Activated CD4-positive, alpha-beta T cell treated with anti-CD3 and anti-CD28 coated beads for 48 hours (primary cell): ENCODE results near the gene KRTAP3-2.

Experiments
- DNase-seq: peaks from one replicate; pipeline ENCODE4 v3.0.0-alpha.2; 2020

Gene KRTAP3-2

DNA sequence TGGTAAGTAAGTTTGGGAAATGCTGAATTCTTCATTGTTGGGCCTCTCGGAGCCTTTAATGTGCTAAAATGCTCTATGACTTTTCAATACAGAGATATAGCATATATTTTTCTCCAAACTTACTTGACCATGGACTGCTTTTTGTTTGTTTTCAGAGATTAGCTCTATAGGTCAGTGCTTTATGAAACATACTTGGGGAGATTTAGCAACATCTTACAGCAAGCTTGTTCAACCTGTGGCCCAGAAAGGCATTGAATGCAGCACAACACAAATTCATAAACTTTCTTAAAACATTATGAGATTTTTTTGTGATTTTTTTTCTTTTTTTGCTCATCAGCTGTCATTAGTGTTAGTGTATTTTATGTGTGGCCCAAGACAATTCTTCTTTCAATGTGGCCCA lies 10.2 kb upstream of the KRTAP3-2 start:
- no peak for DNase-seq

DNA sequence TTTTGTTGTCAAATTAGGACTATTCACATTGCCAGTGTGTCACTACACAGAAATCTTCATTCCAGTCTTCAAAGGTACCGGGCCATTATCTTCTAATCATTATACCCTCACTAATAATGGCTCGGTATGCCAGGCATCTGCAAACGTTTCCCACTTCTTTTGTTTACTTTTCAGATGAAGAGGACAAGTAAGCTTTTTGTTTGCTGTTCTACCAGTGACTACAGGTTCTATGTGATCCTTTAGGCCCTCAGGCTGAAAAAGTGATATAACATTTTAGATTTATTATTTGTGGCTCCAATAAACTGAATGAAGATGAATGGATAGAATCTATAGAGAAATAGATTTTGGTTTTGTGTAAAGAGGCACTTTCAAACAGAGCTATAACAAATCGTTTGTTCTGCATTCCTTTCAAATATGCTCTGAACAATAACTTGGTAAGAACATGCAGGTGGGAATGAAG lies 9.6 kb upstream of the KRTAP3-2 start:
- no peak for DNase-seq

DNA sequence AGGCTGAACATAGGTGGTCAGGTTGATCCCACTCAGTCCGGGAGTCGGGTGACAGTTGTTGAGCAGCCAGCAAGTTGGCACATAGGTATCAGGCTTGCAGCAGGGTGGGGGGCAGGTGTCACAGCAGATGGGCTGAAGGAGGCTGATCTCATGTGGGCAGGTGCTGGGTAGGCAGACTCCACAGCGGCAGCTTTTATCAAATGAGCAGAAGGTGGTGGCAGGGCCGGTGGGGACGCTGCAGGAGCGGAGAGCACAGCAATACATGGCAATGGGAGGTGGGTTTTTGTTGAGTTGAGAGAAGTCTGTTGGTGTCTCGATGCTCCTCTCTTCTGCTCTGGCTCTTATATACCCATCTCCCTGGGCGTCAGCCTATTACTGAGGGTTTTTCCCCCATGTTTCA lies 9.1 kb upstream of the KRTAP3-2 start, which contains the start of gene KRTAP3-1:
KRTAP3-1 (minus strand) TSS at position 318 of the 400 bp plus-strand sequence; CDS start at position 264, 54 bp downstream.
- DNase-seq, result no peak

DNA sequence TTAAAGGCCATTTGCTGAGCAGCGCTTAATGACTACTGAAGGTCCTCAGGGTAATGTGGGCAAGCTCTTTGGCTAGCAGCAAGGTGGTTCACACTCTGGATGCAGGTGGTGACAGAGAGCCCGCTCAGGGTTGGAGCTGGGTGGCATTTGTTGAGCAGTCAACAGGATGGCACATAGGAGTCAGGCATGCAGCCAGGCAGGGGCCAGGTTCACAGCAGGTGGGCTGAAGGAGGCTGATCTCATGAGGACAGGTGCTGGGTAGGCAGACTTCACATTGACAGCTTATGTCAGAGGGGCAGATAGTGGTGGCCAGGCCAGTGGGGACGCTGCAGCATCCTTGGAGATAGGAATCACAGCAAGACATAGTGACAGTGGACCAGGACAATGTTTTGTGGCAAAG lies 4.7 kb upstream of the KRTAP3-2 start:
- no peak for DNase-seq

DNA sequence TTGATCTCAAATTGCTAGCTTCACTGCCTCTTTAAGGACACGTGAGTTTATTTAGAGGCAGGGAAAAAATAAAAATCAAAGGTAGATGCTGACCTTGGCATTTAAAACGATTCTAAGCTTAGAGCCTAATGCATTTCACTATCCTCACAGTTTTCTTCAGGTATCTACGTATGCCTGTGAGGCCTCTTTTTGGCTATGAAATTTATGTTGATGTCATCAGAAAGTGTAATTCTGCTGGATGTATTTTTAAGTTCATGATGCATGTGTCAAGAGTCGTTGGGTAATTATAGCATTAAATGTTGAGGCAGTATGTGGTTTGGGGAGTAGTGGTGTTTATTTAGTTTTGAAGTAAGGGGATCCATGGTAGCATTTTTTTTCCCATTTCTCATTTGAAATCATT lies 4.2 kb upstream of the KRTAP3-2 start:
- DNase-seq, result no peak

DNA sequence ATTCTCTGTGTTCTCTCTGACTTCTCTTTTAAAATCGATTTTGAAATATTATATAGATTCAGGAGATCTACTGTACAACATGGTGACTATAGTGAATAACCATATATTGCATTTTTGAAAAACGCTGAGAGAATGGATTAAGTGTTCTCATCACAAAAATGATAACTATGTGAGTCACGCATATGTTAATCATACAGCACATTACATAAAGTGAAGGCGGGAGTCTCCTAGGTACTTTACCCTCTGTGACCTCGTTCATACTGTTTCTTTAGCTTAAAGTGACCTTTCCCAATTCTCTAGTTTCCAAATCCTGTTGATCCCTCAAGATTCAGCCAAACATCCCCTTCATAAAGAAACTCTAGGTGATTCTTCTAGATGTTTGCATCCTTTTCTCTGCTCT lies 3.1 kb upstream of the KRTAP3-2 start:
- no peak for DNase-seq

DNA sequence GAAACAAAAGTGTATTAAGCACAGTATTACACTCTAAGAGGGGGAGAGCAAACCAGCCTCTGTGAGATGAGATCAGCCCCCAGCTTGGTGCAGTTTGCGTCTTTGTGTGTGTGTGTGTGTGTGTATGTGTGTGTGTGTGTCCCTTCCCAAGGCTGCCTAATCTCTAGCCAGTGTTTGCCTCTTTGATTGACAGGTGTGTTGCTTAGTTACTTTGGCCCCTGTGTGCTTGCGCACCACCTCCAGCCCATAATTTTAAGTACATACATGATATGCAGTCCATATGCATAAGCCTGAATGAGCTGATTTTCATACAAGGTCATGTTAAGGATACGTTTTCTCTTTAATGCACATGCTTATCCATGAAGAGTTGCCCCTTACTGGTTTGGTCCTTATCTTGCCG lies 2.1 kb upstream of the KRTAP3-2 start:
- DNase-seq, result no peak

DNA sequence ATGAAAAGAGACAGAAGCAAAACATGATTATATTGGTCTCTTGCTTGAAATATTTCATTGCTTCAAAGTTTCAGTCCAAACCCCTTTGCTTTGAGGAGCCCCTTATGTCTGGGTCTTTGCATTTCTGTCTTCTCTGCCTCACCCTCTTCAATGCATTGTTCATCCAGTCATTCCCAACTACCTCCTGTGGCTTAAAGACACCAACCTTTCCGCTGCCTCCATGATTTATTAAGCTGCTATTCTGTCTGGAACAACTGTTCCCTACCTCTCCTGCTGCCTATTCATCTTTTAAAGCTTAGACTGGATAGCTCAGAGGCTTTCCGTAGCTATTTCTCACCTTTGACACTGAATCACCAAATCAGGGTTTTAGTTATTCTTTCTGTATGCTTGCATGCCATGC lies 2.3 kb downstream of the KRTAP3-2 start:
- DNase-seq, result no peak

DNA sequence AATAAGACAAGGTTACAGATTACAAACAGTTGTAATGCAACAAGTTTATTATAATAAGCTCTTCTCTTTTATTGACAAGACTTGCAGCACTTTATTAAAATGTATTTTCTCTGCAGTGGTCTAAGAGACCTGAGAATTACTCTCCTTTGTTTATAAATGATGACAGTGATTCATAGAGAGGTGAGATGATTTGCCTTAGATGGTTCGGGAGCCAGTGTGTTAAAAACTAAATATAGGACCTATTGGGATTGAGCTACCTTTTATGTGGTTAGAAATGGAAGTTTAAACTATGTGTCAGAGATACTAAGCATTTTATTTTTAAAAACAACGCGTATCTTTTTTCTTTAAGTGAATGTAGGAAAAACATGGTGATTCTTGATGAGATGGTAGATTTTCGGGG lies 2.9 kb downstream of the KRTAP3-2 start:
- DNase-seq, result no peak

DNA sequence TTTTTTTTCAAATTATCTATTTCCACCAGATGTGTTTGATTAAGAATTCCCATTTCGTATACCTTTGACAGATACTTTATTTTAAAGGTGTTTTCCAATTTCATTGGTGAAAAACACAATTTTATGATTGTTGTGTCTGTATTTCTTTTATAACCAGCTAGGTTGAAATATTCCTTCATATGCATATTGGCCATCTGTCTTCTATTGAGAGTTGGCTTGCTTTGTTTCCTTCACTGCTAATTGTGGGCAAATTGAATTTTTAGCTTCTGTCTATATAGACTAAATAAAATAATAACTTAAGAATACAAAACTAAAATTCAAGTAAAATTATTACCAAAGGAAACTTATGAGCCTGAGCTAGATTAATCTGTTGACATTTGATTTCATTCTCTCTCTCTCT lies 4.6 kb downstream of the KRTAP3-2 start:
- DNase-seq, result no peak

DNA sequence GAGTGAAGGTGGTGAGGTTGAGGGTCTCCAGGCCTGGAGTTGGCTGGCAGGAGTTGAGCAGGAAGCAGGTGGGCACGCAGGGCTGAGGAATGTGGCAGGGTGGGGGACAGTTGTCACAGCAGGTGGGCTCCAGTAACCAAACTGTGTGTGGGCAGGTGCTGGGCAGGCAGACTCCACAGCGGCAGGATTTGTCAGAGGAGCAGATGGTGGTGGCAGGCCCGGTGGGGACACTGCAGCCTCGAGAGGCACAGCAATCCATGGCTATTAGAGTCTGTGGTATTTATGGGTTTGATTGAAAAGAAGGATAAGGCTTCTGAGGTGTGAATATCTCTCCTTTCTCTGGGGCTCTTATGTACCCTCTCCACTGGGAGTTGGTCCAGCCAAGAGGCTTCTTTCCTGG lies 5.9 kb downstream of the KRTAP3-2 start, which contains the start of gene KRTAP3-3:
KRTAP3-3 (minus strand) TSS at position 326 of the 400 bp plus-strand sequence; CDS start at position 259, 67 bp downstream.
- no peak for DNase-seq

DNA sequence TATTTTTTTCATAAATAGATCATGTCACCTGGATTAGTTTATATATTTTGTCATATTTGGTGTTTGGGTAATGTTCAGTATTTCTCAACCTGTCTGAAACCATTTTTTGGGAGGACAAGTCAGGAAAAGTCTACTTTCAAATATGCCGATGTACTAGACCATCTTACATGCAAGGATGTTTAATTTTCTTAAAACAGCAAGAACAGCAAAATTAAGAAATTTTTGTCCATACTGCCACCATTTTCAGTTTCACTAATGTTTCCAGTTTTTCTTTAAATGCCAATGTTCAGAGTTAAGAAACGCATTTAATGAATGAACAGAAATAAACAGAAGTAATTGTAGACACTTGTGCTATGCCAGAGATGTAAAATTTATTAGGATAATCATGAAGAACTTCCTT lies 6.6 kb downstream of the KRTAP3-2 start:
- DNase-seq, result no peak

DNA sequence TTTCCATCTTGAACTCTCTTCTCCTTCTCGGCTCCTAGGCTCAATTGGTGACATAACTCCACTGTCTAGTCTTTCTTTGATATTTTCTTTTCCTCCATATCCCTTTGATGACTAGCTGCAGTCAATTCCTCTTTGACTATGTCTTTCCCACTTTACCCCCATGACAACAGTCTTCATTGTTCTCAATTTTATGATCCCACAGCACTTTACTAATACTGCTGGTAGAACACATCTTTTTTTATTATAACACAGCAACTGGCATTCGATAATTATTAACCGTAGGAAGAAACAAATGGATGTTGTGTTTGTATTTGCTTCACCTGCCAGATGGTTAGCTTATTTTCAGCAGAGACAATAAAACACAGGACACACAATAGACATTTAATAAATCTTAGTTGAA lies 7.0 kb downstream of the KRTAP3-2 start:
- no peak for DNase-seq

DNA sequence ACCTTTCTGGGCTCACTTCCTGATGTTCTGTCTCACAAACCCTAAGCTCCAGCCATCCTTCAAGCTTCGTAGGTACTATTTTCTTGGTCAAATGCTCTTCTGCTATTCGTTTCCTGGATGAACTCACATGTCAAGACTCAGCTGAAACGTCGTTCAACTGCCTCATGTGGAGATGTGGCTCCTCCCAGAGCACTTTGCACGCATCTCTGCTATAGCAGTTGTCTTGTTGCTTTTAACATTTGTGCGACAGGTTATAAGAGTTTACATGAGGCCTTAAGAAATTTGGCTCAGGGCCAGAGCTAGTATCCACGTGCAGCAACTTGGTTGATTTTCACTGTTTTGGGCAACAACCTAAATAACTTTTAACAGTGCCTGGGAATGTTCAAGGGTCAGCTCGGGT lies 12.8 kb downstream of the KRTAP3-2 start:
- no peak for DNase-seq

DNA sequence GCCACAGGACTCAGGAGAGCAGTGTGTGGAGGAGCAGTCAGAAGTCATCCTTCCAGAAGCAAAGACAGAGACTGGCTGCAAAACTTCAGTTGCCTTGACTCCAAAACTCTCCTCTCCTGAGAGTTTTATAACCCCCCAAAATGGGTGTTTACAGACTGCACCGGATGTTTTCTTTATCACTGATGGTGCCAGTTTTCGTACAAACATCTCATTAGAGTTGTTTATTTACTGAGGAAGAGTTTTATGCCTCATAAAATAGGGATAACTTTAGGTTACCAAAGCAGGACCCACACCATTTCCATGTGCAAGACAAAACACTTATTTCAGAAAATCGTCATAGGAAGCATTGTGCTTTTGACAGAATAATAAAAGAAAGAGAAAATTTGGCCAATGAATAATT lies 15.5 kb downstream of the KRTAP3-2 start, which contains the start of gene KRT40:
KRT40 (minus strand) TSS at position 101 of the 400 bp plus-strand sequence; CDS start at position 48, 53 bp downstream.
- no peak for DNase-seq

DNA sequence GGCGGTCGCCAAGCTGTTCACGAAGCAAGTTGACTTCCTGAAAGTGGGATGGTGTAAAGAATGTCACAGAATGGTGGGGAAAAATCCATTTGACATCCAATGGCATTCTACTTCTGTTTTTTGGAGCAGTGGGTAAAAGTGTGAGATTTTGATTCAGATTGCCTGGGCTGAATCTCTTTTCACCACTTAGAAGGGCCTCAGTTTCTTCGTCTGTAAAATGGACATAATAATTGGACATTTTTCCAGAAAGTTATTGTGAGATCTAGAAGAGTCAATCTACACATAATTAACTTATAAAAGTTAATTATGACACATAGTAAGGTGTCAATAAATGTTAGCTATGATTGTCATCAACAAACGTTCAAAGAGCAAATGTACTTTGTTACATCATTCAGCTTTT lies 18.6 kb downstream of the KRTAP3-2 start:
- DNase-seq, result no peak

DNA sequence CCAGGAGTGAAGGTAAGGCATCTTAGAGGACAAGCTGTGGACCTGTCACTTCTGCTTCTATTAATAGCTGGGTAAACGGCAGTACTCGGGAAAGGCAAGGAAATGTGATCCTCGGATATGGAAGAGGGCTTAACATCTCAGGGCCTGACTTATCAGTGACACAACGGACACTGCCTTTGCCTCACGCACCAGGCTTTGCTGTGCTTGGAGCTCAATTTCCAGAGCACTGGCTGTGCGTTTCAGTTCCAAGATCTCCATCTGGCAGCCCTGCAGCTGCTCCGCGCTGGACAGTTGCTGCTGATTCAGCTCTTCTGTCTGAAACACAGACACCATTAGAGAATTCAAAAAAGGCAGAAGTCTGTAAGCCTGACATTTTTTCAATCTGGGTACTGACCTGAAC lies 19.1 kb downstream of the KRTAP3-2 start:
- DNase-seq, result no peak

DNA sequence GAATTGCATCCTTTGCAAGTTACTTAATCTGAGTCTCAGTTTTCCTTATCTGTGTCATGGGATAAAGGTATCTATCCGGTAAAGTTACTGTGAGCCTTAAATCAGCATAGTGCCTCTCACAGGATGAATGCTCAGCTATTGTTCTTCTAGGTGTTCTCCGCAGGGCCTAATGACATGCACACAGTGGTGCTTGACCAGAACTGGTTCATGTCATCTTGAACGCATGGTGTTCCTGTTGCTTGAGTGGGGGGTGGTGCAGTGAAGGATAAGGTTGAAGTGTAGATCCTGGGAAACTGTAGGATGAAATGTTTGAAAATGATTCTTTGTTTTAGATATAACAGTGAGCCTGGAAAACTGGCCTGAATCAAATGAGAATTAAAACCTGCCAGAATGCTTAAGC lies 19.6 kb downstream of the KRTAP3-2 start:
- DNase-seq, result no peak

DNA sequence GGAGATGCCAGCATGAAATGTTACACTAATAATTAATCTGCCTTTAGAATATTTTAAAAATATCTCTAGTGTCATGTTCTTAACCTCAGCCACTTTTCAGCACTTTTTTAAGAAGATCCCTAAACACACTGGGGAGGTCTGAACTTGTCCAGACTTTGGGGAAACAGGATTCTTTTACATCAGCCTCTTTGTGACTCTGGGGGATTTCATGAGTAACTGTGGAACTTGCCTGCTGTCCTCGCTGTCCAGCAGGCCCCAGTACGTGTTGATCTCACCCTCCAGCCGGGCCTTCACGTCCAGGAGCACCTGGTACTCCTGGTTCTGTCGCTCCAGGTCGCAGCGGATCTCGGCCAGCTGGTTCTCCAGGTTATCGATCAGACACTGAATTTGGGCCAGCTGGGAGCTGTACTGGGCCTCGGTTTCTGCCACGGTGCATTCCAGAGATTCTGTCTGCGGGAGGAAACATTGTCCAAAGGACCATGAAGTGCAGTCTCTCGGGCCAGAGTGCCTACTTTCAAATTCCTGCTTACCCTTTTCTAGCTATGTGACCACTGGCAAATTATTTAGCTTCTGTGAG lies 21.0 kb downstream of the KRTAP3-2 start:
- no peak for DNase-seq

DNA sequence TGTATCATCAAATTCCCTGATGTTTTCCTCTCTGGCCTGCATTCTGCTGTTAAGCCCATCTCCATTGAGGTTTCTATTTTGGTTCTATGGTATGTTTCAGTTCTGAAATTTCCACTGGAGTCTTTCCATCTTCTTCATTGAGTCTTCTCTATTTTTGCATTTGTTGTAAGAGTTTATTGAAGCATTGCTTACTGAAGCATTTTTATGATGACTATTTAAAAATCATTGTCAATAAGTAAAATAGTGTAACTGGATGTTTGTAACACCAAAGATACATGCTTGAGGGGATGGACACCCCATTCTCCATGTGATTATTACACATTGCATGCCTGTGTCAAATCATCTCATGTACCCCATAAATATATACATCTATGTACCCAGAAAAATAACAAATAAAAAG lies 24.2 kb downstream of the KRTAP3-2 start:
- no peak for DNase-seq

DNA sequence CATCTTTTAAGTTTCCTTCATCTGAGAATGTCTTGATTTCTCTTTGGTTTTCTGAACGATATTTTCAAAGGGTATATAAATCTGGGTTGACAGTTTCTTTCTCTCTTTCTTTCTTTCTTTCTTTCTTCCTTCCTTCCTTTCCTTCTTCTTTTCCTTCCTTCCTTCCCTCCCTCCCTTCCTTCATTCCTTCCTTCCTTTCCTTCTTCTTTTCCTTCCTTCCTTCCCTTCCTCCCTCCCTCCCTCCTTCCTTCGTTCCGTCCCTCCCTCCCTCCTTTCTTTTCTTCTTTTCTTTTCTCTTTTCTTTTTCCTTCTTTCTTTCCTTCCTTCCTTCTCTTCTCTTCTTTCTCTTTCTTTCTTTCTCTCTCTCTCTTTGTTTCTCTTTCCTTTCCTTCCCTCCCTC lies 25.3 kb downstream of the KRTAP3-2 start:
- DNase-seq, result no peak

DNA sequence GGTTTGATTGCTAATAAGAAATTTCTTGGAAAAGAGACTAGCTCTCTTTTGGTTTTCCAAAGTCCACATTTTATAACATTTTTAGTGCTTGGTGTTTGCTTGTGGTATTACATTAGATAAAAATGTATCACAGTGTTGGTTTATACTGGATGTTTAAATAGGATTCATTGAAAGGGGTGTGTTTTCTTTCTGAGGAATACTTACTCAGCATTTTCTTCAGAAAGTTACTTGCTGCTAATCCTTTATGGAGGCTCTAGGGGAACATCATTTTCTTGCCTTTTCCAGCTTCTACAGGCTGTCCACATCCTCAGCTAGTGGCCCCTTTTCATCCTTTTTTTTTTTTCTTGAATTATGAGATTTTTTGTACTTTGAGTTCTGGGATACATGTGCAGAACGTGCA lies 32.1 kb downstream of the KRTAP3-2 start:
- DNase-seq, result no peak

DNA sequence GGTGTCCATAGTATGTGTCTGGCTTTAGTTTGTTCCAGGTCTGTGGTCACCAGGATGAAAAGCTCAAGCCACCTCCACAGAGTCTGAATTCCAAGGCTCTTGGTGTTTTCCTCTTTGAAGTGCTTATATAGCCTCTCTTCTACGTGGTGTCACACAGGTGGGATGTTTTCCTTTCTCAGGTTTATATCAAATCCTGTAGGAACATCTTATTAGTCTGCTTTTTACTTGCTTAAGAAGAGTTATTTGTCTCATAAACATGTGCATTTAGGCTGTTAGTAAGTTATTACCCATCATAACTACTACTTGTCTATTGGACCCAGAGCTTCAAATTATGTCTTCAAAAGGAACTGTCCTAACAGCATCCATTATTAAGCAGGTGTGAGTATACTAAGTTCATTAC lies 32.9 kb downstream of the KRTAP3-2 start, which contains the start of gene KRT39:
KRT39 (minus strand) TSS at position 101 of the 400 bp plus-strand sequence; CDS start at position 9, 92 bp downstream.
- DNase-seq, result no peak

DNA sequence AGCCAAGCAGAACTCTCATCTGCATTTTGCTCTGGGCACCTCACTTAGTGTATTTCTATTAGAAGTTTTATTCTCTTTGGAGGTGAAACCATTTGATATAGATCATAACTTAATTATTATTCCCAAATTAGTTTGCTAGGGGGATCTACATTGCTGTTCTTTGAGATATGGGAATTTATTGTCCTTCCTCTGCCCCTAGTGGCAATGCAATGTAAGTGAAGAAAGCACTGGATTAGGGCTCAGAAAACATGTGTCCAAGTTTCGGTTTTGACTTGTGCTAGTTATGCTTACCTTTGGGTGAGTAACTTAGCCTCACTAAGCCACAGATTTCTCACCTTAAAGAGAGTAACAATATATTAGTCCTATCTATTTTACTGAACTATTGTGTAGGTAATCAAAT lies 35.9 kb downstream of the KRTAP3-2 start:
- no peak for DNase-seq

DNA sequence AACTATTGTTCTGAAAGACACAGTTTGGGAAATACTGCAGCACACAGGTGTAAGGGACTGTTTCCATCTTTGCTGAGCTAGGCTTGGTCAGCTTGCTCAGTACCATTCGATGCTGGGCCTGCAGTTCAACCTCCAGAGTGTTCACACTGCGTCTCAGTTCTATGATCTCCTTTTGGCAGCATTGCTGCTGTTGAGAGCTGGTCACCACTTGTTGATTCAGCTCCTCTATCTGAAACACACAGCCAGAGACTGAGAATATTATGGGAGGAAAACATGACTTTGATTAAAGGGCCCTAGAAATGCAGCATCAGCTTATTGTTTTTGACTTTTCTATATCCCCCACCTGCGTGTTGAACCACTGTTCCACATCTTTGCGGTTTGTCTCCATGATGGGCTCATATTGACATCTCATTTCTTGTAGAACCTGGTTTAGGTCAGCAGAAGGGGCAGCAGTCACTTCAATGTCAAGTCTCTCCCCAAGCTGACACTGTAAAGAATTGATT lies 37.6 kb downstream of the KRTAP3-2 start:
- DNase-seq, result no peak
